Suprapubic skin (tissue), 3 donors: ENCODE results near the gene STAC3.

Experiments used
- POLR2A ChIP-seq, 2 donors: fragments of 450-650 bp; IDR thresholded peaks; one replicate each; pipeline ENCODE4 v1.6.1; 2017; ENCODE audit warnings: antibody characterized with exemption in 2 of 2, mild to moderate bottlenecking in 2 of 2, moderate library complexity in 2 of 2
- TF ChIP-seq, protein P1 (sequence below), 2 donors: fragments of 200-600 bp in 1 of 2; fragments of 450-650 bp in 1 of 2; sonication (generic) in 1 of 2; IDR thresholded peaks; one replicate each; pipeline ENCODE4 v1.5.1; 2016 to 2019; ENCODE audit warnings: antibody characterized with exemption in 2 of 2, mild to moderate bottlenecking in 1 of 2, moderate library complexity in 1 of 2

DNA sequence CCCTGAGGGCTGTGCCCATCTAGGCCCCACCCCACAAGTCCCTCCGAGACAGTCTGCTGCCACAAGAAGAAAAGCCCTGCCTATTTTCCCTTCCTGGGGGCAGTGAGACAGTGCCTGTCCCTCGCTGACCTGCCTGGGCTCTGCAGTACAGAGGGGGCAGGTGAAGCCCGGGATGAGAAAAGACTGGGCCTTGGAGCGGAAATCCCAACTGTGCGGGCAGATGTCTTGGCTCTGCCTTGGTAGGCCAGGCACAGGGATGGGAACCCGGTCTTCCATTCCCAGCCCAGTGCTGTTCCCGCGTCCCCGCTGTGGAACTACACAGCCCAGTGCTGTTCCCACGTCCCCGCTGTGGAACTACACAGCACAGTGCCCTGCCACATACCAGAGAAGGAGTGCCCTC lies 47.2 kb downstream of the STAC3 start:
- TF ChIP-seq, protein P1, sequence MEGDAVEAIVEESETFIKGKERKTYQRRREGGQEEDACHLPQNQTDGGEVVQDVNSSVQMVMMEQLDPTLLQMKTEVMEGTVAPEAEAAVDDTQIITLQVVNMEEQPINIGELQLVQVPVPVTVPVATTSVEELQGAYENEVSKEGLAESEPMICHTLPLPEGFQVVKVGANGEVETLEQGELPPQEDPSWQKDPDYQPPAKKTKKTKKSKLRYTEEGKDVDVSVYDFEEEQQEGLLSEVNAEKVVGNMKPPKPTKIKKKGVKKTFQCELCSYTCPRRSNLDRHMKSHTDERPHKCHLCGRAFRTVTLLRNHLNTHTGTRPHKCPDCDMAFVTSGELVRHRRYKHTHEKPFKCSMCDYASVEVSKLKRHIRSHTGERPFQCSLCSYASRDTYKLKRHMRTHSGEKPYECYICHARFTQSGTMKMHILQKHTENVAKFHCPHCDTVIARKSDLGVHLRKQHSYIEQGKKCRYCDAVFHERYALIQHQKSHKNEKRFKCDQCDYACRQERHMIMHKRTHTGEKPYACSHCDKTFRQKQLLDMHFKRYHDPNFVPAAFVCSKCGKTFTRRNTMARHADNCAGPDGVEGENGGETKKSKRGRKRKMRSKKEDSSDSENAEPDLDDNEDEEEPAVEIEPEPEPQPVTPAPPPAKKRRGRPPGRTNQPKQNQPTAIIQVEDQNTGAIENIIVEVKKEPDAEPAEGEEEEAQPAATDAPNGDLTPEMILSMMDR (IDR thresholded peaks at IDR 0.05), result no peak
- TF ChIP-seq POLR2A (IDR thresholded peaks at IDR 0.05), result no peak
